ENCODE measurements around the gene DOK5.

- no peak for TF ChIP-seq POLR2AphosphoS5 (IDR thresholded peaks at IDR 0.05)
- TF ChIP-seq CTCF (IDR thresholded peaks at IDR 0.05): no peak
These were observed 174.8 kb downstream of the DOK5 start for GRCh38 chr20:54650052-54650719.
